Activated CD4-positive, alpha-beta T cell treated with anti-CD3 and anti-CD28 coated beads, Interleukin-10, Interleukin-2, amounts not matched to agents 100 ng/mL and 50 ng/mL, durations not matched to agents 16 hours and 8 hours (primary cell): ENCODE measurements around the gene FBN2.
"Not testable (repeated sequence)": the region's sequence is repeated elsewhere in the genome, so short reads cannot be mapped to it uniquely, and the experiment has no call there.

Experiments
- DNase-seq: peaks from one replicate; pipeline ENCODE4 v3.0.0-alpha.2; 2020

FBN2 gene

GRCh38 chr5:128475693-128476092 is 62.4 kb downstream of the FBN2 start:
- no peak for DNase-seq

GRCh38 chr5:128472919-128473318 is 65.1 kb downstream of the FBN2 start:
- no peak for DNase-seq

GRCh38 chr5:128472036-128472435 is 66.0 kb downstream of the FBN2 start:
- DNase-seq, result no peak

GRCh38 chr5:128470663-128471062 is 67.4 kb downstream of the FBN2 start:
- DNase-seq, result no peak

- DNase-seq, result no peak
Observed at GRCh38 chr5:128469912-128470311, 68.1 kb downstream of the FBN2 start.

GRCh38 chr5:128466980-128467379 is 71.1 kb downstream of the FBN2 start:
- no peak for DNase-seq

GRCh38 chr5:128466554-128466953 is 71.5 kb downstream of the FBN2 start:
- DNase-seq, result no peak

- no peak for DNase-seq
Observed at GRCh38 chr5:128464596-128464995, 73.4 kb downstream of the FBN2 start.

GRCh38 chr5:128462330-128462729 is 75.7 kb downstream of the FBN2 start:
- DNase-seq, result no peak

GRCh38 chr5:128457147-128457915 is 80.7 kb downstream of the FBN2 start:
- DNase-seq, result not testable (repeated sequence)

- DNase-seq, result no peak
Observed at GRCh38 chr5:128455841-128456361, 82.1 kb downstream of the FBN2 start.

- no peak for DNase-seq
Observed at GRCh38 chr5:128453121-128453520, 84.9 kb downstream of the FBN2 start.

GRCh38 chr5:128447224-128447623 is 90.8 kb downstream of the FBN2 start:
- not testable (repeated sequence) for DNase-seq

- no peak for DNase-seq
Observed at GRCh38 chr5:128441941-128442350, 96.1 kb downstream of the FBN2 start.

- no peak for DNase-seq
Observed at GRCh38 chr5:128441165-128441564, 96.9 kb downstream of the FBN2 start.

GRCh38 chr5:128436749-128437188 is 101.3 kb downstream of the FBN2 start:
- DNase-seq, result no peak

- DNase-seq, result no peak
Observed at GRCh38 chr5:128435861-128436260, 102.2 kb downstream of the FBN2 start.

GRCh38 chr5:128434993-128435392 is 103.1 kb downstream of the FBN2 start:
- no peak for DNase-seq

- no peak for DNase-seq
Observed at GRCh38 chr5:128432913-128433440, 105.1 kb downstream of the FBN2 start.

GRCh38 chr5:128427921-128428320 is 110.1 kb downstream of the FBN2 start:
- DNase-seq, result no peak

GRCh38 chr5:128426090-128426534 is 111.9 kb downstream of the FBN2 start:
- DNase-seq, result no peak

- no peak for DNase-seq
Observed at GRCh38 chr5:128424646-128425045, 113.4 kb downstream of the FBN2 start.

GRCh38 chr5:128422612-128423011 is 115.4 kb downstream of the FBN2 start:
- DNase-seq, result no peak

GRCh38 chr5:128414469-128414868 is 123.6 kb downstream of the FBN2 start:
- DNase-seq, result no peak
